ENCODE data around the gene KCTD17.

KCTD17 gene

GRCh38 chr22:37051391-37052385 lies at the start of gene KCTD17:
TSS of gene KCTD17 (plus strand) at chr22:37051742. CDS start at chr22:37051761, 19 bp downstream.
- DNase-seq (ENCODE audit: low spot score) = peak; percentile 79

GRCh38 chr22:37001826-37002225 lies 49.7 kb upstream of the KCTD17 start:
- DNase-seq (ENCODE audit: low spot score) = no peak

GRCh38 chr22:37002633-37003032 lies 48.9 kb upstream of the KCTD17 start:
- no peak for DNase-seq (ENCODE audit: low spot score)

GRCh38 chr22:37007651-37008050 lies 43.9 kb upstream of the KCTD17 start:
- DNase-seq (ENCODE audit: low spot score) = no peak

- DNase-seq (ENCODE audit: low spot score) = no peak
Observed at GRCh38 chr22:37008365-37008764, 43.2 kb upstream of the KCTD17 start.

GRCh38 chr22:37009490-37009889 lies 42.1 kb upstream of the KCTD17 start:
- DNase-seq (ENCODE audit: low spot score) = no peak

GRCh38 chr22:37010174-37010573 lies 41.4 kb upstream of the KCTD17 start:
- DNase-seq (ENCODE audit: low spot score) = no peak

- DNase-seq (ENCODE audit: low spot score) = no peak
Observed at GRCh38 chr22:37010976-37011375, 40.6 kb upstream of the KCTD17 start.

GRCh38 chr22:37011472-37011871 lies 40.1 kb upstream of the KCTD17 start:
- no peak for DNase-seq (ENCODE audit: low spot score)

- no peak for DNase-seq (ENCODE audit: low spot score)
Observed at GRCh38 chr22:37012262-37012904, 39.2 kb upstream of the KCTD17 start.

GRCh38 chr22:37012956-37013355 lies 38.6 kb upstream of the KCTD17 start:
- no peak for DNase-seq (ENCODE audit: low spot score)

GRCh38 chr22:37014415-37014806 lies 37.1 kb upstream of the KCTD17 start:
- no peak for DNase-seq (ENCODE audit: low spot score)

GRCh38 chr22:37014835-37015586 lies 36.5 kb upstream of the KCTD17 start:
- DNase-seq (ENCODE audit: low spot score) = no peak

- DNase-seq (ENCODE audit: low spot score) = no peak
Observed at GRCh38 chr22:37015587-37015878, 36.0 kb upstream of the KCTD17 start.

- DNase-seq (ENCODE audit: low spot score) = no peak
Observed at GRCh38 chr22:37016134-37016910, 35.2 kb upstream of the KCTD17 start.

- no peak for DNase-seq (ENCODE audit: low spot score)
Observed at GRCh38 chr22:37017356-37017755, 34.2 kb upstream of the KCTD17 start.

- no peak for DNase-seq (ENCODE audit: low spot score)
Observed at GRCh38 chr22:37018086-37018814, 33.3 kb upstream of the KCTD17 start.

- no peak for DNase-seq (ENCODE audit: low spot score)
Observed at GRCh38 chr22:37018815-37019308, 32.7 kb upstream of the KCTD17 start.

- DNase-seq (ENCODE audit: low spot score) = peak; percentile 50
Observed at GRCh38 chr22:37019309-37020191, 32.0 kb upstream of the KCTD17 start, which contains the start of the genes MPST and TST. TSS of gene MPST (plus strand) at chr22:37019742. CDS start at chr22:37019837, 95 bp downstream. TSS of gene TST (minus strand) at chr22:37019447. CDS start at chr22:37018732, 715 bp downstream.

- peak; percentile 22 for DNase-seq (ENCODE audit: low spot score)
Observed at GRCh38 chr22:37020192-37020479, 31.4 kb upstream of the KCTD17 start.
